A673 (cell line): ENCODE measurements around the gene BLTP3A. TPM values are rescaled to one million over a fixed set of nuclear protein-coding genes. Genes with fewer than 3 reads are reported as not detected.

Source experiments
- BruUV-seq: library from RNA; stranded (reverse); fragments of 400-500 nt; replicated peaks from 2 replicates; lab custom pipeline; 2021; lab: Mats Ljungman, UMichigan
- CTCF ChIA-PET: fragments of 300-600 bp; sonication (Branson Sonifier 250); formaldehyde crosslinking; loops from one replicate; lab custom pipeline; 2022; ENCODE audit warnings: antibody characterized with exemption; lab: Charles Lee
- POLR2A ChIA-PET: fragments of 300-600 bp; sonication (Branson Sonifier 250); formaldehyde crosslinking; loops from one replicate; lab custom pipeline; 2022; ENCODE audit warnings: antibody characterized with exemption; ENCODE audit not compliant: low non-redundant PET; lab: Charles Lee
- DNase-seq: peaks from one replicate; pipeline ENCODE4 v3.0.0-alpha.2; 2015; ENCODE audit warnings: low spot score
- H3K27ac ChIP-seq: fragments of 200-600 bp; sonication (generic); 2 replicates; pipeline ENCODE4 v1.5.1; 2016; ENCODE audit warnings: mixed run types, low read depth, mild to moderate bottlenecking, mixed read lengths, antibody characterized with exemption, low read length; ENCODE audit not compliant: poor library complexity, severe bottlenecking
- H3K27me3 ChIP-seq: fragments of 200-600 bp; sonication (generic); replicated peaks from 2 replicates; pipeline ENCODE4 v1.6.1; 2017; ENCODE audit warnings: mixed run types, low read depth, mild to moderate bottlenecking, mixed read lengths, antibody characterized with exemption, low read length; ENCODE audit not compliant: insufficient read depth, poor library complexity
- H3K36me3 ChIP-seq: fragments of 200-600 bp; sonication (generic); 2 replicates; pipeline ENCODE4 v1.6.1; 2016; ENCODE audit warnings: mixed run types, mild to moderate bottlenecking, mixed read lengths, antibody characterized with exemption, low read length; ENCODE audit not compliant: insufficient read depth, poor library complexity, severe bottlenecking
- H3K4me1 ChIP-seq: fragments of 200-600 bp; sonication (generic); 2 replicates; pipeline ENCODE4 v1.6.1; 2017; ENCODE audit warnings: mixed run types, mild to moderate bottlenecking, mixed read lengths, antibody characterized with exemption, low read length; ENCODE audit not compliant: insufficient read depth, poor library complexity, severe bottlenecking
- H3K4me3 ChIP-seq: fragments of 200-600 bp; sonication (generic); 2 replicates; pipeline ENCODE4 v1.5.1; 2016; ENCODE audit warnings: low read depth, mixed run types, mild to moderate bottlenecking, mixed read lengths, low read length; ENCODE audit not compliant: poor library complexity, severe bottlenecking
- H3K9me3 ChIP-seq: fragments of 200-600 bp; sonication (generic); 2 replicates; pipeline ENCODE4 v1.6.1; 2016; ENCODE audit warnings: mixed run types, low read depth, mild to moderate bottlenecking, mixed read lengths, antibody characterized with exemption, low read length; ENCODE audit not compliant: poor library complexity, severe bottlenecking
- EZH2 ChIP-seq: fragments of 200-600 bp; sonication (generic); IDR thresholded peaks from 2 replicates; pipeline ENCODE4 v1.6.1; 2017; ENCODE audit warnings: borderline replicate concordance, low read depth, mild to moderate bottlenecking, mixed read lengths, antibody characterized with exemption, low read length; ENCODE audit not compliant: poor library complexity, severe bottlenecking
- intact Hi-C: fragments of 100-400 bp; cut with micrococcal nuclease; formaldehyde crosslinking; loops from one replicate; pipeline ENCODE4 v1.10.0; 2022; ENCODE audit not compliant: unreplicated experiment
- total RNA-seq: library from RNA; stranded (reverse); gene quantifications from 2 replicates; pipeline ENCODE4 v1.2.3, GENCODE V29; 2021
- TF ChIP-seq, protein P1 (sequence below): fragments of 300-800, 200-600 bp; sonication (generic); conservative IDR thresholded peaks from 2 replicates; pipeline ENCODE4 v1.5.1; 2017; ENCODE audit warnings: low read depth, mild to moderate bottlenecking, antibody characterized with exemption, low read length, moderate library complexity, mixed read lengths

Gene BLTP3A
- total RNA-seq, 1 experiment from 2014 or later, result 20.4 TPM

DNA sequence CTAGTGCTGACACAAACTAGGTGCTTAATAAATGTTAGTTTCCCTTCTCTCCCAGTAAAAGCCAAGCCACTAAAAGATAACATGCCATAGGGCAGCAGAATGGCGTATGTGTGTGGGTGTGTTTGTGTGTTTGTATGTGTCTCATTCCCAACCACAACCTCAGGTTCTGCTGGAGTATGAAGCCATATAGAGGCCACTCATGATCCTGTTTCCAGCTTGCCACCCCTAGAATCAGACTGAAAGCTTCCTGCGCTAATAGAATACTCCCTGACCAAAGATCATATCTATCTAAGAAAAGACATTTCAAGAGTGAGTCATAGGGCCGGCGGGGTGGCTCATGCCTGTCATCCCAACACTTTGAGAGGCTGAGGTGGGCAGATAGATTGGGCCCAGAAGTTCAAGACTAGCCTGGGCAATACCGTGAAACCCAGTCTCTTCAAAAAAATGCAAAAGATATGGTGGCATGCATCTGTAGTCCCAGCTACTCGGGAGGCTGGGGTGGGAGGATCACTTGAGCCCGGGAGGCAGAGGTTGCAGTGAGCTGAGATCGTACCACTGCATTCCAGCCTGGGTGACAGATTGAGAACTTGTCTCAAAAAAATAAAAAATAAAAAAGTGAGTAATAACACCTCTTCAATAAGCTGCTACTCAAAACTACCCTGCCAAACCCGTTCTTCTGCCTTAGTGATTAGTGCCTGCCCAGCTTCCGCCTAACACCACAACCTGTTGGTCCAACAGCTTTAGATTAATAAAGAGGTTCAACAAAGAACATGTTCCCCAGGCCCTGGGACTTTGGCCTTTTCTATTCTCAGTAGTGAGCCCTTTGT lies 46.4 kb upstream of the BLTP3A start:
- no peak for DNase-seq
- Histone ChIP-seq H3K27me3 (no peaks in the 10 kb centered on the region), H3K9me3 (no peaks in the 10 kb centered on the region), H3K27ac (no peak overlapping the region), H3K36me3 (no peaks in the 10 kb centered on the region), H3K4me3 (no peak overlapping the region), H3K4me1 (no peaks in the 10 kb centered on the region)
- CTCF ChIA-PET, result interaction anchor here (0.6 kb wide), 1 partner anchor 496 kb away, joined by 3 read pairs; no protein-coding TSS in a partner anchor
- TF ChIP-seq, protein P1, sequence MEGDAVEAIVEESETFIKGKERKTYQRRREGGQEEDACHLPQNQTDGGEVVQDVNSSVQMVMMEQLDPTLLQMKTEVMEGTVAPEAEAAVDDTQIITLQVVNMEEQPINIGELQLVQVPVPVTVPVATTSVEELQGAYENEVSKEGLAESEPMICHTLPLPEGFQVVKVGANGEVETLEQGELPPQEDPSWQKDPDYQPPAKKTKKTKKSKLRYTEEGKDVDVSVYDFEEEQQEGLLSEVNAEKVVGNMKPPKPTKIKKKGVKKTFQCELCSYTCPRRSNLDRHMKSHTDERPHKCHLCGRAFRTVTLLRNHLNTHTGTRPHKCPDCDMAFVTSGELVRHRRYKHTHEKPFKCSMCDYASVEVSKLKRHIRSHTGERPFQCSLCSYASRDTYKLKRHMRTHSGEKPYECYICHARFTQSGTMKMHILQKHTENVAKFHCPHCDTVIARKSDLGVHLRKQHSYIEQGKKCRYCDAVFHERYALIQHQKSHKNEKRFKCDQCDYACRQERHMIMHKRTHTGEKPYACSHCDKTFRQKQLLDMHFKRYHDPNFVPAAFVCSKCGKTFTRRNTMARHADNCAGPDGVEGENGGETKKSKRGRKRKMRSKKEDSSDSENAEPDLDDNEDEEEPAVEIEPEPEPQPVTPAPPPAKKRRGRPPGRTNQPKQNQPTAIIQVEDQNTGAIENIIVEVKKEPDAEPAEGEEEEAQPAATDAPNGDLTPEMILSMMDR, result no peak
- no peak for TF ChIP-seq EZH2
- POLR2A ChIA-PET, result no interaction called here
- BruUV-seq, result no TSS peak
- intact Hi-C loops, result no loop called here

- H3K27ac ChIP-seq, result no peak overlapping the region
- DNase-seq, result no peak
- ChIA-PET CTCF (interaction anchor here (0.6 kb wide), 1 partner anchor 496 kb away, joined by 3 read pairs; no protein-coding TSS in a partner anchor), POLR2A (no interaction called here)
- no peaks in the 10 kb centered on the region for H3K4me1 ChIP-seq
- intact Hi-C loops, result no loop called here
- BruUV-seq, result no TSS peak
- H3K9me3 ChIP-seq, result no peaks in the 10 kb centered on the region
- no peaks in the 10 kb centered on the region for H3K27me3 ChIP-seq
- H3K4me3 ChIP-seq, result no peak overlapping the region
- TF ChIP-seq, protein P1, result no peak
- no peak for TF ChIP-seq EZH2
- H3K36me3 ChIP-seq, result no peaks in the 10 kb centered on the region
Measured at GRCh38 chr6:34746104-34746846, 45.6 kb upstream of the BLTP3A start.

GRCh38 chr6:34748757-34749156 lies 43.1 kb upstream of the BLTP3A start:
- no peak for DNase-seq
- H3K36me3 ChIP-seq, result no peaks in the 10 kb centered on the region
- ChIA-PET CTCF (no interaction called here), POLR2A (no interaction called here)
- TF ChIP-seq, protein P1, result no peak
- TF ChIP-seq EZH2, result no peak
- no TSS peak for BruUV-seq
- H3K27me3 ChIP-seq, result no peaks in the 10 kb centered on the region
- no peak overlapping the region for H3K27ac ChIP-seq
- no peak overlapping the region for H3K4me3 ChIP-seq
- H3K4me1 ChIP-seq, result no peaks in the 10 kb centered on the region
- no peaks in the 10 kb centered on the region for H3K9me3 ChIP-seq
- intact Hi-C loops, result no loop called here
